CD4-positive, alpha-beta memory T cell (primary cell): ENCODE measurements around the gene CTAG1B. TPM values are rescaled to one million over a fixed set of nuclear protein-coding genes. Genes with fewer than 3 reads are reported as not detected.
"Not testable (repeated sequence)": the region's sequence is repeated elsewhere in the genome, so short reads cannot be mapped to it uniquely, and the experiment has no call there.

ENCODE experiments used
- CTCF ChIA-PET: fragments of 350-600 bp; sonication (Branson Sonifier 250); formaldehyde crosslinking; loops from one replicate; lab custom pipeline; 2021; ENCODE audit warnings: inconsistent platforms; ENCODE audit not compliant: partially characterized antibody; lab: Charles Lee
- POLR2A ChIA-PET: fragments of 350-600 bp; sonication (Branson Sonifier 250); formaldehyde crosslinking; loops from one replicate; lab custom pipeline; 2021; ENCODE audit not compliant: partially characterized antibody; lab: Charles Lee
- DNase-seq, 5 donors: peaks; one replicate each; pipeline versions ENCODE4 v3.0.0 to v3.0.0-alpha.2; 2020 to 2022; ENCODE audit warnings: mixed read lengths in 1 of 5
- H3K27ac ChIP-seq: one replicate; pipeline ENCODE4 v1.7.0; 2013; ENCODE audit warnings: low read depth, low read length
- H3K27me3 ChIP-seq: 2 replicates; pipeline ENCODE4 v1.7.0; 2013; ENCODE audit warnings: mild to moderate bottlenecking, low read length, moderate library complexity; ENCODE audit not compliant: insufficient read depth
- H3K36me3 ChIP-seq: 2 replicates; pipeline ENCODE4 v1.7.0; 2013; ENCODE audit warnings: mild to moderate bottlenecking, low read length, moderate library complexity; ENCODE audit not compliant: insufficient read depth
- H3K4me1 ChIP-seq: 2 replicates; pipeline ENCODE4 v1.7.0; 2013; ENCODE audit warnings: mild to moderate bottlenecking, low read length, moderate library complexity; ENCODE audit not compliant: insufficient read depth
- H3K4me3 ChIP-seq, 2 donors: one replicate each; pipeline ENCODE4 v1.7.0; 2013; ENCODE audit warnings: low read length in 2 of 2, mild to moderate bottlenecking in 1 of 2
- H3K9me3 ChIP-seq, 2 donors: one replicate each; pipeline ENCODE4 v1.7.0; 2013; ENCODE audit warnings: low read length in 2 of 2, control low read depth in 1 of 2; ENCODE audit not compliant: control insufficient read depth in 1 of 2
- H3K27ac Mint-ChIP-seq, 7 donors: one replicate each; pipeline ENCODE4 v1.8.0; 2020 to 2021; ENCODE audit warnings: mixed read lengths in 7 of 7, mild to moderate bottlenecking in 6 of 7, inconsistent platforms in 3 of 7, moderate library complexity in 3 of 7
- H3K27me3 Mint-ChIP-seq, 2 donors: one replicate each; pipeline ENCODE4 v1.8.0; 2020 to 2021; ENCODE audit warnings: mixed read lengths in 2 of 2
- H3K36me3 Mint-ChIP-seq, 2 donors: one replicate each; pipeline ENCODE4 v1.8.0; 2020 to 2021; ENCODE audit warnings: mixed read lengths in 2 of 2, inconsistent platforms in 1 of 2, mild to moderate bottlenecking in 1 of 2
- H3K4me1 Mint-ChIP-seq, 4 donors: one replicate each; pipeline ENCODE4 v1.8.0; 2020 to 2021; ENCODE audit warnings: mixed read lengths in 4 of 4, mild to moderate bottlenecking in 1 of 4
- H3K4me3 Mint-ChIP-seq, 8 donors: one replicate each; pipeline ENCODE4 v1.8.0; 2020 to 2021; ENCODE audit warnings: mixed read lengths in 8 of 8, mild to moderate bottlenecking in 7 of 8, moderate library complexity in 6 of 8, inconsistent platforms in 3 of 8
- H3K9me3 Mint-ChIP-seq, 8 donors: one replicate each; pipeline ENCODE4 v1.8.0; 2020 to 2021; ENCODE audit warnings: mixed read lengths in 8 of 8, mild to moderate bottlenecking in 5 of 8, inconsistent platforms in 3 of 8, moderate library complexity in 1 of 8
- intact Hi-C: fragments of 100-400 bp; cut with micrococcal nuclease; formaldehyde crosslinking; loops from one replicate; pipeline ENCODE4 v1.15.1; 2023
- polyA plus RNA-seq, 2 donors: library from polyadenylated mRNA; unstranded; fragments of 300-500 nt; fragmentation: Illumina TruSeq; gene quantifications; one replicate each; pipeline ENCODE4 v1.2.3, GENCODE V29; 2021
- total RNA-seq, 2 experiments: library from RNA; stranded (reverse); gene quantifications; one replicate each; pipeline ENCODE4 v1.2.3, GENCODE V29; 2021

CTAG1B gene
- total and polyA plus RNA-seq, 4 experiments from 2014 or later, result not detected

DNA sequence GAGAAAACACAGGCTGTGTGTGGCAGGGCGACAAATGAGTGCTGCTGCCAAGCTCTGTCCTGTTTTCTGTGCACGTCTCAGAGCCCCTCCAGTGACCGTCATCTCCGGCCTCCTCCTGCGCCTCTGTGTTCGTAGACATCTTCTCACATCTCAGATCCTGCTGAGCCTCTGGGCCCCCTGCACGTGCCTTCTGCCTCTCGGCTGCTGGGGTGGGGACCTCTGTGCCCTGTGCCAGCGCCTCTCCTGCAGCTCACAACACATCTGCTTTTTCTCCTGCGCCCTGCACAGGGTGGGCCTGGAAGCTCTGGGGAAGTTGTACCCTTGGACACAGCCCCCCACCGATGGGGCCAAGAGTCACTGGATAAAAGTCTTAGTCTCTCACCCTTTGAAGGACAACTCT is 36.7 kb upstream of the CTAG1B start:
- H3K27ac Mint-ChIP-seq, result no peak overlapping the region
- POLR2A ChIA-PET, result no interaction called here
- Histone ChIP-seq H3K27ac (no peak overlapping the region), H3K36me3 (no peaks in the 10 kb centered on the region), H3K27me3 (no peaks in the 10 kb centered on the region), H3K4me3 (no peak overlapping the region), H3K4me1 (no peaks in the 10 kb centered on the region), H3K9me3 (no peaks in the 10 kb centered on the region)
- no peaks in the 10 kb centered on the region for H3K27me3 Mint-ChIP-seq
- peaks cover 0 to 2% (median 0%) of the 10 kb centered on the region in 8 donors for H3K9me3 Mint-ChIP-seq
- intact Hi-C loops, result no loop called here
- no peaks in the 10 kb centered on the region for H3K4me1 Mint-ChIP-seq
- CTCF ChIA-PET, result no interaction called here
- H3K4me3 Mint-ChIP-seq, result no peak overlapping the region
- no peak for DNase-seq
- H3K36me3 Mint-ChIP-seq, result no peaks in the 10 kb centered on the region

DNA sequence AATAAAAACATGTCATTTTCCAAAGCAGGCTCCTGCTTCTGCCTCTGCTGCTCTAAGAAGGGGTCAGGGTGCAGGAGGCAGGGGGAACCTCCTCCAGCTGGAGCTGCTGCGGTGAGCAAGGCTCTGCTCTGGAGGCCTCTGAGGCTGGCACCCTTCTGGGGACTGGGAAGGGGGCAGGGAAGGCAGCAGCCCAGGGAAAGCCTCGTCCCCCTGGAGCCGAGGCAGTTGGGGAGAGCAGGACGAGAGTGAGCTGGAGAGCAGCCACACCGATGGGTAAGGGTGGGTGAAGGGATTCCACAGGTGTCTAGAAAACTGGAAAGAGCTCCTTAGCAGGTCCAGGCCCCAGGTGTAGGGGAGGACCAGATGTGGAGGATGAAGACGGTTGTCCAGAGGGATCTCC is 36.3 kb upstream of the CTAG1B start:
- no peaks in the 10 kb centered on the region for H3K27me3 ChIP-seq
- CTCF ChIA-PET, result no interaction called here
- H3K4me3 Mint-ChIP-seq, result no peak overlapping the region
- no peak overlapping the region for H3K27ac Mint-ChIP-seq
- POLR2A ChIA-PET, result no interaction called here
- no peaks in the 10 kb centered on the region for H3K4me1 ChIP-seq
- H3K36me3 ChIP-seq, result no peaks in the 10 kb centered on the region
- H3K4me1 Mint-ChIP-seq, result no peaks in the 10 kb centered on the region
- intact Hi-C loops, result no loop called here
- H3K9me3 Mint-ChIP-seq, result peaks cover 0 to 2% (median 0%) of the 10 kb centered on the region in 8 donors
- no peaks in the 10 kb centered on the region for H3K36me3 Mint-ChIP-seq
- H3K4me3 ChIP-seq, result no peak overlapping the region
- H3K9me3 ChIP-seq, result no peaks in the 10 kb centered on the region
- no peak for DNase-seq
- no peaks in the 10 kb centered on the region for H3K27me3 Mint-ChIP-seq
- H3K27ac ChIP-seq, result no peak overlapping the region

GRCh38 chrX:154654925-154655324 is 35.8 kb upstream of the CTAG1B start:
- Histone ChIP-seq H3K27ac (no peak overlapping the region), H3K4me3 (no peak overlapping the region), H3K9me3 (no peaks in the 10 kb centered on the region), H3K27me3 (no peaks in the 10 kb centered on the region), H3K4me1 (no peaks in the 10 kb centered on the region), H3K36me3 (no peaks in the 10 kb centered on the region)
- no peak for DNase-seq
- no peak overlapping the region for H3K27ac Mint-ChIP-seq
- H3K9me3 Mint-ChIP-seq, result peaks cover 0 to 2% (median 0%) of the 10 kb centered on the region in 8 donors
- intact Hi-C loops, result no loop called here
- no peaks in the 10 kb centered on the region for H3K27me3 Mint-ChIP-seq
- POLR2A ChIA-PET, result no interaction called here
- H3K36me3 Mint-ChIP-seq, result no peaks in the 10 kb centered on the region
- CTCF ChIA-PET, result no interaction called here
- no peak overlapping the region for H3K4me3 Mint-ChIP-seq
- H3K4me1 Mint-ChIP-seq, result no peaks in the 10 kb centered on the region

GRCh38 chrX:154654372-154654771 is 35.3 kb upstream of the CTAG1B start:
- Histone ChIP-seq H3K27ac (no peak overlapping the region), H3K4me1 (no peaks in the 10 kb centered on the region), H3K9me3 (no peaks in the 10 kb centered on the region), H3K27me3 (no peaks in the 10 kb centered on the region), H3K36me3 (no peaks in the 10 kb centered on the region), H3K4me3 (no peak overlapping the region)
- Mint-ChIP-seq H3K36me3 (no peaks in the 10 kb centered on the region), H3K4me1 (no peaks in the 10 kb centered on the region), H3K27ac (no peak overlapping the region), H3K9me3 (peaks cover 0 to 2% (median 0%) of the 10 kb centered on the region in 8 donors), H3K27me3 (no peaks in the 10 kb centered on the region), H3K4me3 (no peak overlapping the region)
- no peak for DNase-seq
- ChIA-PET POLR2A (no interaction called here), CTCF (no interaction called here)
- intact Hi-C loops, result no loop called here

GRCh38 chrX:154653413-154653812 is 34.3 kb upstream of the CTAG1B start, which contains the start of gene CTAG2:
CTAG2 (minus strand) TSS chrX:154653579; CDS start chrX:154653515, 64 bp downstream.
- H3K4me3 Mint-ChIP-seq, CTCF ChIA-PET, POLR2A ChIA-PET: not testable (repeated sequence)

GRCh38 chrX:154653048-154653401 is 33.9 kb upstream of the CTAG1B start:
- Histone ChIP-seq H3K36me3 (no peaks in the 10 kb centered on the region), H3K4me1 (no peaks in the 10 kb centered on the region), H3K27me3 (no peaks in the 10 kb centered on the region), H3K27ac (no peak overlapping the region), H3K4me3 (no peak overlapping the region), H3K9me3 (no peaks in the 10 kb centered on the region)
- DNase-seq, result no peak
- no peaks in the 10 kb centered on the region for H3K9me3 Mint-ChIP-seq
- no peak overlapping the region for H3K27ac Mint-ChIP-seq
- no peaks in the 10 kb centered on the region for H3K27me3 Mint-ChIP-seq
- H3K4me3 Mint-ChIP-seq, result no peak overlapping the region
- no peaks in the 10 kb centered on the region for H3K36me3 Mint-ChIP-seq
- ChIA-PET POLR2A (no interaction called here), CTCF (no interaction called here)
- no peaks in the 10 kb centered on the region for H3K4me1 Mint-ChIP-seq
- intact Hi-C loops, result no loop called here

More at GRCh38 chrX:154653413-154653812, 34.3 kb upstream of the CTAG1B start, which contains the start of gene CTAG2:
- H3K27me3 Mint-ChIP-seq, H3K27ac Mint-ChIP-seq, DNase-seq, H3K4me1 ChIP-seq, intact Hi-C loops, H3K36me3 Mint-ChIP-seq, H3K9me3 ChIP-seq, H3K4me1 Mint-ChIP-seq, H3K36me3 ChIP-seq, H3K9me3 Mint-ChIP-seq, H3K27ac ChIP-seq, H3K4me3 ChIP-seq, H3K27me3 ChIP-seq: not testable (repeated sequence)

- Histone ChIP-seq H3K36me3 (no peaks in the 10 kb centered on the region), H3K27me3 (no peaks in the 10 kb centered on the region), H3K27ac (no peak overlapping the region), H3K4me3 (no peak overlapping the region), H3K4me1 (no peaks in the 10 kb centered on the region), H3K9me3 (no peaks in the 10 kb centered on the region)
- Mint-ChIP-seq H3K27me3 (no peaks in the 10 kb centered on the region), H3K27ac (no peak overlapping the region), H3K9me3 (no peaks in the 10 kb centered on the region), H3K4me1 (no peaks in the 10 kb centered on the region), H3K4me3 (no peak overlapping the region), H3K36me3 (no peaks in the 10 kb centered on the region)
- intact Hi-C loops, result no loop called here
- ChIA-PET POLR2A (no interaction called here), CTCF (no interaction called here)
- DNase-seq, result no peak
Observed at GRCh38 chrX:154652311-154653047, 33.4 kb upstream of the CTAG1B start.

DNA sequence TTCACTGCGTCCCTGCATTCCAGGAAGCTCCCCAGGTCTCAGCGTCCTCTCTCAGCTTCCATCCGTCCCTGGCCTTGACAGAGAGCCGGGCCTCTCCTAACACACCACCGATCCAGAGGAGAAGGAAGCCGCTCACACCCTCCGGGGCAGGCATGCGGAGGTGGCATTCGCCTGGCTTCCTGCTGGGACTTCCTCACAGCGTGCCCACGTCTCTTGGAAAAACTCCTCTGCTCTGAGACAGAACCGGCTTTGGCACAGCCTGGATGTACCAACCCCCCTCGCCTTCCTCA is 31.1 kb upstream of the CTAG1B start:
- Mint-ChIP-seq H3K27ac (no peak overlapping the region), H3K4me1 (no peaks in the 10 kb centered on the region)
- no peak overlapping the region for H3K27ac ChIP-seq

More for the DNA sequence above, 31.1 kb upstream of the CTAG1B start:
- H3K27me3 Mint-ChIP-seq, result no peaks in the 10 kb centered on the region
- Histone ChIP-seq H3K27me3 (no peaks in the 10 kb centered on the region), H3K4me1 (no peaks in the 10 kb centered on the region), H3K9me3 (no peaks in the 10 kb centered on the region), H3K36me3 (no peaks in the 10 kb centered on the region), H3K4me3 (no peak overlapping the region)
- POLR2A ChIA-PET, result no interaction called here
- H3K4me3 Mint-ChIP-seq, result no peak overlapping the region
- H3K9me3 Mint-ChIP-seq, result no peaks in the 10 kb centered on the region
- no peak for DNase-seq
- CTCF ChIA-PET, result no interaction called here
- no peaks in the 10 kb centered on the region for H3K36me3 Mint-ChIP-seq
- intact Hi-C loops, result no loop called here
